BJ (cell line): Measurements from ENCODE around the gene CARD14. TPM values are rescaled to one million over a fixed set of nuclear protein-coding genes. Genes with fewer than 3 reads are reported as not detected.

Source experiments
- CTCF ChIA-PET: fragments of 350-600 bp; formaldehyde crosslinking; extraction: SDS; loops from one replicate; lab custom pipeline; 2021; ENCODE audit warnings: antibody characterized with exemption, inconsistent platforms; lab: Yijun Ruan, JAX
- POLR2A ChIA-PET: fragments of 300-600 bp; sonication (Branson Sonifier 250); formaldehyde crosslinking; extraction: SDS; loops from one replicate; lab custom pipeline; 2021; ENCODE audit warnings: antibody characterized with exemption; lab: Charles Lee
- DNase-seq: peaks from one replicate; pipeline ENCODE4 v3.0.0-alpha.2; 2011; ENCODE audit warnings: low read depth
- H3K27me3 ChIP-seq: 2 replicates; pipeline ENCODE4 v1.6.0; 2011; ENCODE audit warnings: low read length; ENCODE audit not compliant: control insufficient read depth, insufficient read depth
- H3K36me3 ChIP-seq: 2 replicates; pipeline ENCODE4 v1.5.1; 2011; ENCODE audit warnings: low read length; ENCODE audit not compliant: control insufficient read depth, insufficient read depth
- H3K4me3 ChIP-seq: 2 replicates; pipeline ENCODE4 v1.5.1; 2011; ENCODE audit warnings: low read depth, mild to moderate bottlenecking, control low read depth, low read length
- CTCF ChIP-seq: IDR thresholded peaks from 2 replicates; pipeline ENCODE4 v1.5.1; 2011; ENCODE audit warnings: low read depth, mild to moderate bottlenecking, control low read depth, inconsistent platforms, low read length, moderate library complexity; ENCODE audit not compliant: insufficient read depth
- polyA plus RNA-seq: library from polyadenylated mRNA; depleted of rRNA; stranded (reverse); fragments of >200 nt; gene quantifications from 2 replicates; pipeline ENCODE4 v1.2.3, GENCODE V29; 2011

CARD14 gene
- polyA plus RNA-seq, 1 experiment = not detected

- CTCF ChIA-PET = no interaction called here
- Histone ChIP-seq H3K27me3 (peaks cover 4% of the 10 kb centered on the region), H3K36me3 (no peaks in the 10 kb centered on the region), H3K4me3 (no peak overlapping the region)
- POLR2A ChIA-PET = no interaction called here
- no peak for DNase-seq
- TF ChIP-seq CTCF = no peak
Measured at GRCh38 chr17:80158846-80159245, 11.0 kb upstream of the CARD14 start.

- H3K4me3 ChIP-seq = no peak overlapping the region
- DNase-seq = no peak
- H3K36me3 ChIP-seq = no peaks in the 10 kb centered on the region
- no peak for TF ChIP-seq CTCF
- ChIA-PET POLR2A (no interaction called here), CTCF (no interaction called here)
- peaks cover 4% of the 10 kb centered on the region for H3K27me3 ChIP-seq
Measured at GRCh38 chr17:80160536-80160935, 9.3 kb upstream of the CARD14 start.

GRCh38 chr17:80163336-80163735, 6.5 kb upstream of the CARD14 start:
- ChIA-PET POLR2A (no interaction called here), CTCF (interaction anchor here (1.0 to 1.4 kb wide), 2 partner anchors 10 to 33 kb away, joined by 4 to 5 read pairs; no protein-coding TSS in a partner anchor)
- Histone ChIP-seq H3K27me3 (peaks cover 6% of the 10 kb centered on the region), H3K4me3 (no peak overlapping the region), H3K36me3 (no peaks in the 10 kb centered on the region)
- no peak for TF ChIP-seq CTCF
- no peak for DNase-seq

- TF ChIP-seq CTCF = no peak
- ChIA-PET CTCF (interaction anchor here (1.4 kb wide), 1 partner anchor 9 kb away, joined by 4 read pairs; no protein-coding TSS in a partner anchor), POLR2A (no interaction called here)
- no peaks in the 10 kb centered on the region for H3K36me3 ChIP-seq
- peaks cover 6% of the 10 kb centered on the region for H3K27me3 ChIP-seq
- no peak overlapping the region for H3K4me3 ChIP-seq
- no peak for DNase-seq
Measured at GRCh38 chr17:80164185-80164584, 5.6 kb upstream of the CARD14 start.

- TF ChIP-seq CTCF = no peak
- peaks cover 7% of the 10 kb centered on the region for H3K27me3 ChIP-seq
- H3K36me3 ChIP-seq = no peaks in the 10 kb centered on the region
- CTCF ChIA-PET = interaction anchor here (1.0 to 1.3 kb wide), 2 partner anchors 9 to 29 kb away, joined by 3 to 4 read pairs; no protein-coding TSS in a partner anchor
- no peak for DNase-seq
- POLR2A ChIA-PET = no interaction called here
- no peak overlapping the region for H3K4me3 ChIP-seq
Measured at GRCh38 chr17:80166446-80166845, 3.4 kb upstream of the CARD14 start.
